Choroid plexus epithelial cell (primary cell): ENCODE results near the gene ATP1B2.

Experiments
- DNase-seq: peaks from one replicate; pipeline ENCODE4 v3.0.0-alpha.2; 2010; ENCODE audit warnings: low read depth
- H3K4me3 ChIP-seq: 2 replicates; pipeline ENCODE4 v1.5.1; 2011; ENCODE audit warnings: low read depth, mild to moderate bottlenecking, control low read depth, low read length, moderate library complexity
- TF ChIP-seq, protein P1 (sequence below): conservative IDR thresholded peaks from 2 replicates; pipeline ENCODE4 v1.5.1; 2011; ENCODE audit warnings: low read depth, mild to moderate bottlenecking, control low read depth, inconsistent platforms, low read length, moderate library complexity

Gene ATP1B2

DNA sequence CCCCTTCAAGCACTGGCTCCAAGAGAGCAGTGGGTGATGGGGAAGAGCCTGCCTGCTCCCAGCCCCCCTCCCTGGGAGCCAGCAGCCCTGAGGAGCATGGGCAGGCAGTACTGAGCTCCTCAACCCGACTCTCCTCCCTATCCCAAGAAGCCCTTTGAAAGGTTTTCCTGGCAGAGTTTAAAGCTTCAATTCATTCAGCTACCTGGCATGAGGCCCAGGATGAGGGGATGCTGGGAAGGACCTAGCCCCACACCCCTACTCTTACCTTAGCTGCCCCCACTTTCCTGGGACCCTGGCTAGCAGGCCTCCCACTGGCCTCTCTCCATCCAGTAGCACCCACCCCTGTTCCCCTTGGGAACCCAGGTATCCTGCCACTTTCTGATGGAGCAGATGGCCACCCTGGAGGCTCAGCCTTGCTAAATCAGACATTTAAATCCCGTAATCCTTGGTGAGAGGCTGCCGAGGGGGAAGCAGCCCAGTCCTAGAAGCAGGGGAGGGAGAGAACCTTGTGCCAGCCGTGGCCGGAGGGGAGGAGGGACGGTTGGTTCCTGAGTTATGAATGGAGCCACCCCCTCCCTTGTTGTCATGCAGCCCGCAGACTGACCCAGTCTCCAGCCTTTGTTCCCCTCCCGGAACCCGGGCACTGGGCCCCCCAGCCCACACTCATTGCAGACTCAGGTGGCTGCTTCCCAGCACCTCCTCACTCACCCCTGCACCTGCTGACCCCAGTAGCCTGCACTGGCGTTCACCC is 17.1 kb downstream of the ATP1B2 start:
- TF ChIP-seq, protein P1, sequence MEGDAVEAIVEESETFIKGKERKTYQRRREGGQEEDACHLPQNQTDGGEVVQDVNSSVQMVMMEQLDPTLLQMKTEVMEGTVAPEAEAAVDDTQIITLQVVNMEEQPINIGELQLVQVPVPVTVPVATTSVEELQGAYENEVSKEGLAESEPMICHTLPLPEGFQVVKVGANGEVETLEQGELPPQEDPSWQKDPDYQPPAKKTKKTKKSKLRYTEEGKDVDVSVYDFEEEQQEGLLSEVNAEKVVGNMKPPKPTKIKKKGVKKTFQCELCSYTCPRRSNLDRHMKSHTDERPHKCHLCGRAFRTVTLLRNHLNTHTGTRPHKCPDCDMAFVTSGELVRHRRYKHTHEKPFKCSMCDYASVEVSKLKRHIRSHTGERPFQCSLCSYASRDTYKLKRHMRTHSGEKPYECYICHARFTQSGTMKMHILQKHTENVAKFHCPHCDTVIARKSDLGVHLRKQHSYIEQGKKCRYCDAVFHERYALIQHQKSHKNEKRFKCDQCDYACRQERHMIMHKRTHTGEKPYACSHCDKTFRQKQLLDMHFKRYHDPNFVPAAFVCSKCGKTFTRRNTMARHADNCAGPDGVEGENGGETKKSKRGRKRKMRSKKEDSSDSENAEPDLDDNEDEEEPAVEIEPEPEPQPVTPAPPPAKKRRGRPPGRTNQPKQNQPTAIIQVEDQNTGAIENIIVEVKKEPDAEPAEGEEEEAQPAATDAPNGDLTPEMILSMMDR, result no peak
- no peak overlapping the region for H3K4me3 ChIP-seq
- DNase-seq, result no peak

DNA sequence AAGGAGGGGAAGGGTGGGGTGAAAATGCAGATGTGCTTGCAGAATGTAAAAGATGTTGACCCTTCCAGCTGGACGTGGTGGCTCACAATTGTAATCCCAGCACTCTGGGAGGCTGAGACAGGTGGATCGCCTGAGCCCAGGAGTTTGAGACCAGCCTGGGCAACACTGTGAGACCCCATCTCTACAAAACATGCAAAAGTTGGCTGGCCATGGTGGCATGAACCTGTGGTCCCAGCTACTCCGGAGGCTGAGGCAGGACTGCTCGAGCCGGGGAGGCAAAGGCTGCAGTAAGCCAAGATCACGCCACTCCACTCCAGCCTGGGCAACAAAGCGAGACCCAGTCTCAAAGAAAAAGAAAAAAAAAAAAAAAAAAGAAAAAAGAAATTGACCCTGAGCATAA is 17.8 kb downstream of the ATP1B2 start:
- no peak for DNase-seq
- H3K4me3 ChIP-seq, result no peak overlapping the region
- TF ChIP-seq, protein P1, result no peak

DNA sequence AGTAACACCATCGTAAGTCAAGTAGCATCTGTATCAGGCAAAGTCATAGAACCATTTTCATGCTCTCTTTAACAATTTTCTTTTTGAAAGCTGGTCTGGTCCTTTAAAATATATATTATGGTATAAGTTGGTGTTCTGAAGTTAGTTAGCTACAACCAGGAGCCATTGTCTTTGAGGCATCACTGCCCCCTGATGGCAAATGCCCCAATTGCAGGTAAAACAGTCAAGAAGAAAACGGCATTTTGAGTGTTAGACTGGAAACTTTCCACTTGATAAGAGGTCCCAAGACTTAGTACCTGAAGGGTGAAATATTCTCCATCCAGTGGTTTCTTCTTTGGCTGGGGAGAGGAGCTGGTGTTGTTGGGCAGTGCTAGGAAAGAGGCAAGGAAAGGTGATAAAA is 22.5 kb downstream of the ATP1B2 start:
- TF ChIP-seq, protein P1, result peak; percentile 58
- H3K4me3 ChIP-seq, result no peak overlapping the region
- peak; percentile 26 for DNase-seq

DNA sequence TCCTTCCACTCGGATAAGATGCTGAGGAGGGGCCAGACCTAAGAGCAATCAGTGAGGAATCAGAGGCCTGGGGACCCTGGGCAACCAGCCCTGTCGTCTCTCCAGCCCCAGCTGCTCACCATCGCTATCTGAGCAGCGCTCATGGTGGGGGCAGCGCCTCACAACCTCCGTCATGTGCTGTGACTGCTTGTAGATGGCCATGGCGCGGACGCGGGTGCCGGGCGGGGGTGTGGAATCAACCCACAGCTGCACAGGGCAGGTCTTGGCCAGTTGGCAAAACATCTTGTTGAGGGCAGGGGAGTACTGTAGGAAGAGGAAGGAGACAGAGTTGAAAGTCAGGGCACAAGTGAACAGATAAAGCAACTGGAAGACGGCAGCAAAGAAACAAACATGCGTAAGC is 24.2 kb downstream of the ATP1B2 start:
- TF ChIP-seq, protein P1, result no peak
- no peak for DNase-seq

DNA sequence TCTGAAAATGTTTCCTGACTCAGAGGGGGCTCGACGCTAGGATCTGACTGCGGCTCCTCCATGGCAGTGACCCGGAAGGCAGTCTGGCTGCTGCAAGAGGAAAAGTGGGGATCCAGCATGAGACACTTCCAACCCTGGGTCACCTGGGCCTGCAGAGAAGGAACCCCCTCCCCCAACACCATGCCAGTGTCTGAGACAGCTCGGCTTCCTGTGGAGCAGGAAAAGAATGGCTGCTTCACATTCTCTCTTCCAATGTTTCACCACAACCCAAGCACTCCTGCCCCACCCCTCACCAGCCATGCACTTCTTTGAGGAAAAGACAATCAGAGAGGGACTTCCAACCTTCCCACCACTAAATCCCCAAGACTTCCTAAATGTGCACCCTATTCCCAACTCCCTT is 25.8 kb downstream of the ATP1B2 start:
- DNase-seq, result peak; percentile 47
- TF ChIP-seq, protein P1, result no peak
- no peak overlapping the region for H3K4me3 ChIP-seq

More for the DNA sequence above, 24.2 kb downstream of the ATP1B2 start:
- H3K4me3 ChIP-seq, result no peak overlapping the region

DNA sequence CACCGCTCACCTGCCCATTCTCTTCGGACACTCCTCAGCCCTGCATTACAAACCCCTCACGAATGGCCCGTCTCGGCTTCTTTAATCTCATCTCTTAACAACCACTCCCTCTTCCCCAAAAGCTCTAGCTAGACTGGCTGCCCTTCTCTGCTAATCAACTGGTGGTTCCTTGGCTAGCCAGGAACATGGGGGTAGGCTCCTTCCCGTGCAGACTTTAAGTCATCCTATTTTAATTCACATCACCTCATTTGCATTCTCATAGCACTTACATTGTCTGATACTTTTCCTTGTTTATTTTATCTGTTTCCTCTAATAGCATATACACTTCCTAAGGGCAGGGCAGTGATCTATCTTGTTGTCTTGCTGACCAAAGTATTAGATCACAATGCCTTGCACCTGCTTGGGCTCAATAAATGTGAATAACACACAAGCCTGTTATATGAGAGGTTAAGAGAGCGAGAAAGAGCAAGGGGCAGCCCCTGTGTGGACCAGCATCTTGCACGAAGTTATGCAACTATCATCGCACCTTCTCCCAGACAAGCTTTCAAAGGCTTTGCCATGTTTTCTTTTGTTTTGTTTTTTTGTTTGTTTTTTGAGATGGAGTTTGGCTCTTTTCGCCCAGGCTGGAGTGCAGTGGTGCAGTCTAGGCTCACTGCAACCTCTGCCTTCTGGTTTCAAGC is 26.8 kb downstream of the ATP1B2 start:
- DNase-seq, result no peak
- TF ChIP-seq, protein P1, result no peak
- H3K4me3 ChIP-seq, result no peak overlapping the region
